GM12878 (cell line): ENCODE results near the gene RALGPS1. TPM values are rescaled to one million over a fixed set of nuclear protein-coding genes. Genes with fewer than 3 reads are reported as not detected.

Experiments
- ATF7 ChIP-seq: fragments of 450-650 bp; IDR thresholded peaks from 2 replicates; pipeline ENCODE4 v1.6.1; 2016; ENCODE audit warnings: low read depth, mild to moderate bottlenecking
- BACH1 ChIP-seq: fragments of 450-650 bp; IDR thresholded peaks from 2 replicates; pipeline ENCODE4 v1.6.1; 2017; ENCODE audit warnings: mild to moderate bottlenecking, borderline replicate concordance
- CHD2 ChIP-seq: IDR thresholded peaks from 2 replicates; pipeline ENCODE4 v1.6.1; 2011; ENCODE audit warnings: low read depth, low read length, improper control_type of control experiment, borderline replicate concordance
- CREM ChIP-seq: IDR thresholded peaks from 2 replicates; pipeline ENCODE4 v1.6.1; 2014; ENCODE audit warnings: antibody characterized with exemption, low read depth
- EP300 ChIP-seq, 2 experiments: fragments of 150-350 bp in 1 of 2; IDR thresholded peaks; 2 replicates each; pipeline ENCODE4 v1.6.1; 2011 to 2012; ENCODE audit warnings: low read depth in 2 of 2, low read length in 2 of 2, borderline replicate concordance in 1 of 2, improper control_type of control experiment in 1 of 2, inconsistent platforms in 1 of 2; ENCODE audit not compliant: control insufficient read depth in 1 of 2
- POLR2A ChIP-seq: IDR thresholded peaks from 2 replicates; pipeline ENCODE4 v1.6.1; 2011; ENCODE audit warnings: low read depth, mild to moderate bottlenecking, low read length
- POU2F2 ChIP-seq: IDR thresholded peaks from 3 replicates; pipeline ENCODE4 v1.6.1; 2011; ENCODE audit warnings: low read depth, mild to moderate bottlenecking, low read length, borderline replicate concordance
- SMAD5 ChIP-seq: IDR thresholded peaks from 2 replicates; pipeline ENCODE4 v1.6.1; 2016; ENCODE audit warnings: antibody characterized with exemption, low read depth
- SUZ12 ChIP-seq: fragments of 200-600 bp; sonication (generic); IDR thresholded peaks from one replicate; pipeline ENCODE4 v1.6.1; 2018; ENCODE audit warnings: antibody characterized with exemption, mild to moderate bottlenecking; ENCODE audit not compliant: unreplicated experiment
- YBX1 ChIP-seq: fragments of 450-650 bp; IDR thresholded peaks from 2 replicates; pipeline ENCODE4 v1.6.1; 2016; ENCODE audit warnings: antibody characterized with exemption
- ZNF217 ChIP-seq: fragments of 450-650 bp; IDR thresholded peaks from 2 replicates; pipeline ENCODE4 v1.6.1; 2017; ENCODE audit warnings: antibody characterized with exemption, mild to moderate bottlenecking
- polyA plus RNA-seq, 11 experiments: library from polyadenylated mRNA; depleted of rRNA in 4 of 11; unstranded in 6 of 11; stranded (reverse) in 5 of 11; fragments of >200 nt; fragmentation: Nextera tagmentation in 4 of 11; fragmentation: Illumina TruSeq in 1 of 11; extraction: Ambion mirVana in 4 of 11; extraction: Trizol in 1 of 11; gene quantifications; 1 replicate in 1 of 11; 2 replicates in 10 of 11; pipeline versions ENCODE4 v1.2.1 to v1.2.3, GENCODE V29; 2011 to 2016; ENCODE audit warnings: inconsistent platforms in 2 of 11, missing spikeins in 2 of 11, low read depth in 1 of 11
- total RNA-seq, 4 experiments: library from RNA; depleted of rRNA in 3 of 4; stranded (reverse); fragments of >200 nt in 3 of 4; fragmentation: Illumina TruSeq in 1 of 4; extraction: Trizol in 1 of 4; gene quantifications; 2 replicates each; pipeline versions ENCODE4 v1.2.1 to v1.2.3, GENCODE V29; 2013 to 2021
- TF ChIP-seq, protein P1 (sequence below): IDR thresholded peaks from 2 replicates; pipeline ENCODE4 v1.6.1; 2012; ENCODE audit warnings: improper control_type of control experiment, low read depth, low read length; ENCODE audit not compliant: insufficient replicate concordance
- TF ChIP-seq, protein P2 (sequence below): fragments of 450-650 bp; formaldehyde crosslinking; IDR thresholded peaks from 2 replicates; pipeline ENCODE4 v1.5.0; 2022; ENCODE audit warnings: mild to moderate bottlenecking, missing genetic modification characterization
- TF ChIP-seq, protein P3 (sequence below): fragments of 450-650 bp; IDR thresholded peaks from 2 replicates; pipeline ENCODE4 v1.6.1; 2017; ENCODE audit warnings: mild to moderate bottlenecking, low read depth, inconsistent platforms; ENCODE audit not compliant: poor library complexity, severe bottlenecking
- TF ChIP-seq, protein P4 (sequence below): IDR thresholded peaks from 2 replicates; pipeline ENCODE4 v1.6.1; 2011; ENCODE audit warnings: borderline replicate concordance, low read depth, mild to moderate bottlenecking, moderate library complexity, mixed read lengths, low read length; ENCODE audit not compliant: insufficient read depth; ENCODE audit errors: extremely low read length
- TF ChIP-seq, protein P5 (sequence below): fragments of 450-650 bp; IDR thresholded peaks from 2 replicates; pipeline ENCODE4 v1.6.1; 2016; ENCODE audit warnings: mild to moderate bottlenecking

RALGPS1 gene
- total and polyA plus RNA-seq, 10 of the 15 experiments (the other 5 are each of a cell fraction or from before 2014, with no cell fraction given), result 0.13 to 5.6 (median 2.7) TPM

DNA sequence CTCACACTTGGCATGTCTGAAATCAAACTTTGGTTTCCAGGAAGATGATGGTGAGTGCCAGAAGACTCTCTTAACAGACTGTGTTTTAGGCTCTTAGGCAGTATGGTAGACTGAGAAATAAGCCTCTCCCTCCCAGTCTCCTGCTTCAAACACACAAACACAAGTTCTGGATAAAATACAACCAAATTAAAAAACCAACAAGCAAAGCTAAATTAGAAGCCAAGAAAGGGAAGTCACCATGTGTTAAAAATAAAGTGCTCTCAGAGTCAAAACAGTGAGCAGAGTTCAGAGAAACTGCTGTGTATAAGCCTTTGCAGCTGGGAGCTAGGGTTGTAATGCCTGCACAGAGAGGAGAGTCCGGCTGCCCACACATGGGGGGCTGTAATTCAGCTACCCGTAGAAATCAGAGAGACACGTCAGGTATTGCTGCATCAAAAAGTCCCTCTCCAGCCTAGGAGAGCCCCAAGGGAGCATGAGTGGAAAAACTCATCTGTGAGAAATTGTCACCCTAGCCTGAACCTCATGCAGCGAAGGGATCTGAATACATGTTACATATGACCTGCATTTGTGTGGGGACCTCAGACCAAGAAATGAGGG is 145.3 kb downstream of the RALGPS1 start (continued):
- TF ChIP-seq, protein P1, sequence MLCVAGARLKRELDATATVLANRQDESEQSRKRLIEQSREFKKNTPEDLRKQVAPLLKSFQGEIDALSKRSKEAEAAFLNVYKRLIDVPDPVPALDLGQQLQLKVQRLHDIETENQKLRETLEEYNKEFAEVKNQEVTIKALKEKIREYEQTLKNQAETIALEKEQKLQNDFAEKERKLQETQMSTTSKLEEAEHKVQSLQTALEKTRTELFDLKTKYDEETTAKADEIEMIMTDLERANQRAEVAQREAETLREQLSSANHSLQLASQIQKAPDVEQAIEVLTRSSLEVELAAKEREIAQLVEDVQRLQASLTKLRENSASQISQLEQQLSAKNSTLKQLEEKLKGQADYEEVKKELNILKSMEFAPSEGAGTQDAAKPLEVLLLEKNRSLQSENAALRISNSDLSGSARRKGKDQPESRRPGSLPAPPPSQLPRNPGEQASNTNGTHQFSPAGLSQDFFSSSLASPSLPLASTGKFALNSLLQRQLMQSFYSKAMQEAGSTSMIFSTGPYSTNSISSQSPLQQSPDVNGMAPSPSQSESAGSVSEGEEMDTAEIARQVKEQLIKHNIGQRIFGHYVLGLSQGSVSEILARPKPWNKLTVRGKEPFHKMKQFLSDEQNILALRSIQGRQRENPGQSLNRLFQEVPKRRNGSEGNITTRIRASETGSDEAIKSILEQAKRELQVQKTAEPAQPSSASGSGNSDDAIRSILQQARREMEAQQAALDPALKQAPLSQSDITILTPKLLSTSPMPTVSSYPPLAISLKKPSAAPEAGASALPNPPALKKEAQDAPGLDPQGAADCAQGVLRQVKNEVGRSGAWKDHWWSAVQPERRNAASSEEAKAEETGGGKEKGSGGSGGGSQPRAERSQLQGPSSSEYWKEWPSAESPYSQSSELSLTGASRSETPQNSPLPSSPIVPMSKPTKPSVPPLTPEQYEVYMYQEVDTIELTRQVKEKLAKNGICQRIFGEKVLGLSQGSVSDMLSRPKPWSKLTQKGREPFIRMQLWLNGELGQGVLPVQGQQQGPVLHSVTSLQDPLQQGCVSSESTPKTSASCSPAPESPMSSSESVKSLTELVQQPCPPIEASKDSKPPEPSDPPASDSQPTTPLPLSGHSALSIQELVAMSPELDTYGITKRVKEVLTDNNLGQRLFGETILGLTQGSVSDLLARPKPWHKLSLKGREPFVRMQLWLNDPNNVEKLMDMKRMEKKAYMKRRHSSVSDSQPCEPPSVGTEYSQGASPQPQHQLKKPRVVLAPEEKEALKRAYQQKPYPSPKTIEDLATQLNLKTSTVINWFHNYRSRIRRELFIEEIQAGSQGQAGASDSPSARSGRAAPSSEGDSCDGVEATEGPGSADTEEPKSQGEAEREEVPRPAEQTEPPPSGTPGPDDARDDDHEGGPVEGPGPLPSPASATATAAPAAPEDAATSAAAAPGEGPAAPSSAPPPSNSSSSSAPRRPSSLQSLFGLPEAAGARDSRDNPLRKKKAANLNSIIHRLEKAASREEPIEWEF, result peak; percentile 82
- peak; percentile 13 to 50; a peak in 2 of 4 replicates for TF ChIP-seq EP300 (IDR thresholded peaks at IDR 0.05; ENCODE audit: borderline replicate concordance in 1 of 2, control insufficient read depth in 1 of 2, low read depth in 2 of 2, low read length in 2 of 2)
- TF ChIP-seq, protein P2, sequence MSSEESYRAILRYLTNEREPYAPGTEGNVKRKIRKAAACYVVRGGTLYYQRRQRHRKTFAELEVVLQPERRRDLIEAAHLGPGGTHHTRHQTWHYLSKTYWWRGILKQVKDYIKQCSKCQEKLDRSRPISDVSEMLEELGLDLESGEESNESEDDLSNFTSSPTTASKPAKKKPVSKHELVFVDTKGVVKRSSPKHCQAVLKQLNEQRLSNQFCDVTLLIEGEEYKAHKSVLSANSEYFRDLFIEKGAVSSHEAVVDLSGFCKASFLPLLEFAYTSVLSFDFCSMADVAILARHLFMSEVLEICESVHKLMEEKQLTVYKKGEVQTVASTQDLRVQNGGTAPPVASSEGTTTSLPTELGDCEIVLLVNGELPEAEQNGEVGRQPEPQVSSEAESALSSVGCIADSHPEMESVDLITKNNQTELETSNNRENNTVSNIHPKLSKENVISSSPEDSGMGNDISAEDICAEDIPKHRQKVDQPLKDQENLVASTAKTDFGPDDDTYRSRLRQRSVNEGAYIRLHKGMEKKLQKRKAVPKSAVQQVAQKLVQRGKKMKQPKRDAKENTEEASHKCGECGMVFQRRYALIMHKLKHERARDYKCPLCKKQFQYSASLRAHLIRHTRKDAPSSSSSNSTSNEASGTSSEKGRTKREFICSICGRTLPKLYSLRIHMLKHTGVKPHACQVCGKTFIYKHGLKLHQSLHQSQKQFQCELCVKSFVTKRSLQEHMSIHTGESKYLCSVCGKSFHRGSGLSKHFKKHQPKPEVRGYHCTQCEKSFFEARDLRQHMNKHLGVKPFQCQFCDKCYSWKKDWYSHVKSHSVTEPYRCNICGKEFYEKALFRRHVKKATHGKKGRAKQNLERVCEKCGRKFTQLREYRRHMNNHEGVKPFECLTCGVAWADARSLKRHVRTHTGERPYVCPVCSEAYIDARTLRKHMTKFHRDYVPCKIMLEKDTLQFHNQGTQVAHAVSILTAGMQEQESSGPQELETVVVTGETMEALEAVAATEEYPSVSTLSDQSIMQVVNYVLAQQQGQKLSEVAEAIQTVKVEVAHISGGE (CRISPR knock-in tag), result no peak
- TF ChIP-seq CREM, result no peak
- TF ChIP-seq ATF7, result peak; percentile 58
- TF ChIP-seq POLR2A, result no peak
- no peak for TF ChIP-seq YBX1
- TF ChIP-seq POU2F2, result peak; percentile 18; the same call in 1 of the 3 replicates
- no peak for TF ChIP-seq ZNF217
- 0 out of 2 replicates have a peak, but pooled peaks have one; percentile 30 for TF ChIP-seq CHD2
- TF ChIP-seq BACH1, result no peak
- TF ChIP-seq, protein P3, sequence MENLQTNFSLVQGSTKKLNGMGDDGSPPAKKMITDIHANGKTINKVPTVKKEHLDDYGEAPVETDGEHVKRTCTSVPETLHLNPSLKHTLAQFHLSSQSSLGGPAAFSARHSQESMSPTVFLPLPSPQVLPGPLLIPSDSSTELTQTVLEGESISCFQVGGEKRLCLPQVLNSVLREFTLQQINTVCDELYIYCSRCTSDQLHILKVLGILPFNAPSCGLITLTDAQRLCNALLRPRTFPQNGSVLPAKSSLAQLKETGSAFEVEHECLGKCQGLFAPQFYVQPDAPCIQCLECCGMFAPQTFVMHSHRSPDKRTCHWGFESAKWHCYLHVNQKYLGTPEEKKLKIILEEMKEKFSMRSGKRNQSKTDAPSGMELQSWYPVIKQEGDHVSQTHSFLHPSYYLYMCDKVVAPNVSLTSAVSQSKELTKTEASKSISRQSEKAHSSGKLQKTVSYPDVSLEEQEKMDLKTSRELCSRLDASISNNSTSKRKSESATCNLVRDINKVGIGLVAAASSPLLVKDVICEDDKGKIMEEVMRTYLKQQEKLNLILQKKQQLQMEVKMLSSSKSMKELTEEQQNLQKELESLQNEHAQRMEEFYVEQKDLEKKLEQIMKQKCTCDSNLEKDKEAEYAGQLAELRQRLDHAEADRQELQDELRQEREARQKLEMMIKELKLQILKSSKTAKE, result no peak
- no peak for TF ChIP-seq SUZ12
- TF ChIP-seq SMAD5, result no peak
- TF ChIP-seq, protein P4, sequence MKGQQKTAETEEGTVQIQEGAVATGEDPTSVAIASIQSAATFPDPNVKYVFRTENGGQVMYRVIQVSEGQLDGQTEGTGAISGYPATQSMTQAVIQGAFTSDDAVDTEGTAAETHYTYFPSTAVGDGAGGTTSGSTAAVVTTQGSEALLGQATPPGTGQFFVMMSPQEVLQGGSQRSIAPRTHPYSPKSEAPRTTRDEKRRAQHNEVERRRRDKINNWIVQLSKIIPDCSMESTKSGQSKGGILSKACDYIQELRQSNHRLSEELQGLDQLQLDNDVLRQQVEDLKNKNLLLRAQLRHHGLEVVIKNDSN, result no peak
- TF ChIP-seq, protein P5, sequence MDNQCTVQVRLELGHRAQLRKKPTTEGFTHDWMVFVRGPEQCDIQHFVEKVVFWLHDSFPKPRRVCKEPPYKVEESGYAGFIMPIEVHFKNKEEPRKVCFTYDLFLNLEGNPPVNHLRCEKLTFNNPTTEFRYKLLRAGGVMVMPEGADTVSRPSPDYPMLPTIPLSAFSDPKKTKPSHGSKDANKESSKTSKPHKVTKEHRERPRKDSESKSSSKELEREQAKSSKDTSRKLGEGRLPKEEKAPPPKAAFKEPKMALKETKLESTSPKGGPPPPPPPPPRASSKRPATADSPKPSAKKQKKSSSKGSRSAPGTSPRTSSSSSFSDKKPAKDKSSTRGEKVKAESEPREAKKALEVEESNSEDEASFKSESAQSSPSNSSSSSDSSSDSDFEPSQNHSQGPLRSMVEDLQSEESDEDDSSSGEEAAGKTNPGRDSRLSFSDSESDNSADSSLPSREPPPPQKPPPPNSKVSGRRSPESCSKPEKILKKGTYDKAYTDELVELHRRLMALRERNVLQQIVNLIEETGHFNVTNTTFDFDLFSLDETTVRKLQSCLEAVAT, result peak; percentile 28; the same call in 1 of the 2 replicates
